ENCODE measurements around the gene ZNF813.
A peak's percentile ranks its signal among the peaks of the same experiment; 100 is the strongest.
"Not testable (repeated sequence)": the region's sequence is repeated elsewhere in the genome, so short reads cannot be mapped to it uniquely, and the experiment has no call there.

The ZNF813 gene

GRCh38 chr19:53443809-53444208 lies 23.7 kb upstream of the ZNF813 start:
- H3K23ac ChIP-seq (ENCODE audit: low read length in 2 of 2); H3K18ac ChIP-seq (ENCODE audit: low read depth in 1 of 2, low read length in 2 of 2); DNase-seq; H3K4me2 ChIP-seq (ENCODE audit: low read length, poor library complexity, severe bottlenecking); H4K8ac ChIP-seq (ENCODE audit: low read length); H2AK5ac ChIP-seq (ENCODE audit: low read length, severe bottlenecking); H2BK5ac ChIP-seq (ENCODE audit: low read depth, low read length, poor library complexity, severe bottlenecking); H2AFZ ChIP-seq (ENCODE audit: low read depth, low read length); H3K9ac ChIP-seq (ENCODE audit: low read length); H4K91ac ChIP-seq (ENCODE audit: low read length); H3K27ac ChIP-seq (ENCODE audit: low read length, poor library complexity, severe bottlenecking); H3K4me1 ChIP-seq (ENCODE audit: control insufficient read depth, insufficient read depth, low read depth, low read length); H3K14ac ChIP-seq (ENCODE audit: low read length in 2 of 2); H2BK15ac ChIP-seq (ENCODE audit: low read depth, poor library complexity, severe bottlenecking); H2BK120ac ChIP-seq (ENCODE audit: low read depth, low read length); H3K27me3 ChIP-seq (ENCODE audit: control insufficient read depth in 1 of 2, insufficient read depth in 1 of 2, low read length in 2 of 2); H3K4ac ChIP-seq (ENCODE audit: low read depth in 1 of 2, low read length in 2 of 2); H2BK12ac ChIP-seq (ENCODE audit: low read length in 2 of 2): not testable (repeated sequence)
- Histone ChIP-seq H3K9me3 (ENCODE audit: control insufficient read depth, low read length) (peaks cover 67% of the 10 kb centered on the region), H3K4me3 (ENCODE audit: insufficient read depth in 1 of 2, low read depth in 1 of 2, low read length in 2 of 2) (peak overlapping the region in 1 of 2 experiments; percentile 45), H3K36me3 (ENCODE audit: control insufficient read depth in 1 of 2, insufficient read depth in 2 of 2, low read depth in 1 of 2, low read length in 2 of 2) (peaks cover 66 to 85% of the 10 kb centered on the region in 2 experiments), H3K79me1 (replicated peaks; ENCODE audit: low read length, poor library complexity, severe bottlenecking) (peaks cover 11% of the 10 kb centered on the region)
- 100% methylated on average over 2 of the region's 2 CpGs for WGBS

- not testable (repeated sequence) for DNase-seq; H2AFZ ChIP-seq (ENCODE audit: low read depth, low read length); H3K14ac ChIP-seq (ENCODE audit: low read length in 2 of 2); H3K27ac ChIP-seq (ENCODE audit: low read length, poor library complexity, severe bottlenecking); H4K8ac ChIP-seq (ENCODE audit: low read length); H3K9ac ChIP-seq (ENCODE audit: low read length); H3K18ac ChIP-seq (ENCODE audit: low read depth in 1 of 2, low read length in 2 of 2); H2BK5ac ChIP-seq (ENCODE audit: low read depth, low read length, poor library complexity, severe bottlenecking); H3K23ac ChIP-seq (ENCODE audit: low read length in 2 of 2); H2AK5ac ChIP-seq (ENCODE audit: low read length, severe bottlenecking); H3K4me2 ChIP-seq (ENCODE audit: low read length, poor library complexity, severe bottlenecking); H2BK12ac ChIP-seq (ENCODE audit: low read length in 2 of 2); H3K4ac ChIP-seq (ENCODE audit: low read depth in 1 of 2, low read length in 2 of 2); H3K27me3 ChIP-seq (ENCODE audit: control insufficient read depth in 1 of 2, insufficient read depth in 1 of 2, low read length in 2 of 2); H4K91ac ChIP-seq (ENCODE audit: low read length); H3K4me3 ChIP-seq (ENCODE audit: insufficient read depth in 1 of 2, low read depth in 1 of 2, low read length in 2 of 2); H3K79me1 ChIP-seq (replicated peaks; ENCODE audit: low read length, poor library complexity, severe bottlenecking); H2BK120ac ChIP-seq (ENCODE audit: low read depth, low read length); H3K4me1 ChIP-seq (ENCODE audit: control insufficient read depth, insufficient read depth, low read depth, low read length); H2BK15ac ChIP-seq (ENCODE audit: low read depth, poor library complexity, severe bottlenecking)
- peaks cover 68 to 88% of the 10 kb centered on the region in 2 experiments for H3K36me3 ChIP-seq (ENCODE audit: control insufficient read depth in 1 of 2, insufficient read depth in 2 of 2, low read depth in 1 of 2, low read length in 2 of 2)
- 100% methylated on average over 5 of the region's 5 CpGs for WGBS
- peaks cover 76% of the 10 kb centered on the region for H3K9me3 ChIP-seq (ENCODE audit: control insufficient read depth, low read length)
Observed at GRCh38 chr19:53447196-53447595, 20.3 kb upstream of the ZNF813 start.

GRCh38 chr19:53455828-53456227 lies 11.7 kb upstream of the ZNF813 start:
- no peak overlapping the region for H2AFZ ChIP-seq (ENCODE audit: low read depth, low read length)
- H3K9me3 ChIP-seq (ENCODE audit: control insufficient read depth, low read length) = peaks cover 84% of the 10 kb centered on the region
- H3K79me1 ChIP-seq (replicated peaks; ENCODE audit: low read length, poor library complexity, severe bottlenecking) = no peaks in the 10 kb centered on the region
- no peak for DNase-seq
- peak overlapping the region in 1 of 2 experiments; percentile 44 for H3K4me3 ChIP-seq (ENCODE audit: insufficient read depth in 1 of 2, low read depth in 1 of 2, low read length in 2 of 2)
- no peak overlapping the region for H2BK12ac ChIP-seq (ENCODE audit: low read length in 2 of 2)
- no peak overlapping the region for H3K27ac ChIP-seq (ENCODE audit: low read length, poor library complexity, severe bottlenecking)
- peaks cover 26 to 72% of the 10 kb centered on the region in 2 experiments for H3K36me3 ChIP-seq (ENCODE audit: control insufficient read depth in 1 of 2, insufficient read depth in 2 of 2, low read depth in 1 of 2, low read length in 2 of 2)
- no peak overlapping the region for H3K23ac ChIP-seq (ENCODE audit: low read length in 2 of 2)
- H3K4me1 ChIP-seq (ENCODE audit: control insufficient read depth, insufficient read depth, low read depth, low read length) = no peaks in the 10 kb centered on the region
- H2AK5ac ChIP-seq (ENCODE audit: low read length, severe bottlenecking) = no peak overlapping the region
- H2BK120ac ChIP-seq (ENCODE audit: low read depth, low read length) = no peak overlapping the region
- H3K4me2 ChIP-seq (ENCODE audit: low read length, poor library complexity, severe bottlenecking) = no peak overlapping the region
- no peak overlapping the region for H2BK15ac ChIP-seq (ENCODE audit: low read depth, poor library complexity, severe bottlenecking)
- H4K8ac ChIP-seq (ENCODE audit: low read length) = no peak overlapping the region
- H4K91ac ChIP-seq (ENCODE audit: low read length) = no peak overlapping the region
- no peak overlapping the region for H3K9ac ChIP-seq (ENCODE audit: low read length)
- no peak overlapping the region for H3K4ac ChIP-seq (ENCODE audit: low read depth in 1 of 2, low read length in 2 of 2)
- no peak overlapping the region for H3K18ac ChIP-seq (ENCODE audit: low read depth in 1 of 2, low read length in 2 of 2)
- 96% methylated on average over 7 of the region's 9 CpGs for WGBS
- H3K14ac ChIP-seq (ENCODE audit: low read length in 2 of 2) = no peak overlapping the region
- no peaks in the 10 kb centered on the region for H3K27me3 ChIP-seq (ENCODE audit: control insufficient read depth in 1 of 2, insufficient read depth in 1 of 2, low read length in 2 of 2)
- H2BK5ac ChIP-seq (ENCODE audit: low read depth, low read length, poor library complexity, severe bottlenecking) = no peak overlapping the region

GRCh38 chr19:53460131-53460721 lies 7.3 kb upstream of the ZNF813 start:
- H4K8ac ChIP-seq (ENCODE audit: low read length); H3K18ac ChIP-seq (ENCODE audit: low read depth in 1 of 2, low read length in 2 of 2); H2AK5ac ChIP-seq (ENCODE audit: low read length, severe bottlenecking); H2BK15ac ChIP-seq (ENCODE audit: low read depth, poor library complexity, severe bottlenecking); H3K27me3 ChIP-seq (ENCODE audit: control insufficient read depth in 1 of 2, insufficient read depth in 1 of 2, low read length in 2 of 2); H4K91ac ChIP-seq (ENCODE audit: low read length); H3K4me3 ChIP-seq (ENCODE audit: insufficient read depth in 1 of 2, low read depth in 1 of 2, low read length in 2 of 2); DNase-seq; H2AFZ ChIP-seq (ENCODE audit: low read depth, low read length); H3K4ac ChIP-seq (ENCODE audit: low read depth in 1 of 2, low read length in 2 of 2); H3K4me1 ChIP-seq (ENCODE audit: control insufficient read depth, insufficient read depth, low read depth, low read length); H3K79me1 ChIP-seq (replicated peaks; ENCODE audit: low read length, poor library complexity, severe bottlenecking); H3K23ac ChIP-seq (ENCODE audit: low read length in 2 of 2); H3K27ac ChIP-seq (ENCODE audit: low read length, poor library complexity, severe bottlenecking); H3K9ac ChIP-seq (ENCODE audit: low read length); H2BK12ac ChIP-seq (ENCODE audit: low read length in 2 of 2); H2BK120ac ChIP-seq (ENCODE audit: low read depth, low read length); H2BK5ac ChIP-seq (ENCODE audit: low read depth, low read length, poor library complexity, severe bottlenecking); H3K14ac ChIP-seq (ENCODE audit: low read length in 2 of 2); H3K4me2 ChIP-seq (ENCODE audit: low read length, poor library complexity, severe bottlenecking): not testable (repeated sequence)
- 77% methylated on average over 8 of the region's 11 CpGs for WGBS
- H3K9me3 ChIP-seq (ENCODE audit: control insufficient read depth, low read length) = peaks cover 45% of the 10 kb centered on the region
- peaks cover 2 to 30% of the 10 kb centered on the region in 2 experiments for H3K36me3 ChIP-seq (ENCODE audit: control insufficient read depth in 1 of 2, insufficient read depth in 2 of 2, low read depth in 1 of 2, low read length in 2 of 2)

Measured in mesenchymal stem cell (in vitro differentiated cells and primary cell).